ENCODE measurements around the gene MADCAM1. TPM values are rescaled to one million over a fixed set of nuclear protein-coding genes. Genes with fewer than 3 reads are reported as not detected.
"Not testable (repeated sequence)": the region's sequence is repeated elsewhere in the genome, so short reads cannot be mapped to it uniquely, and the experiment has no call there.

The MADCAM1 gene
- total and polyA plus RNA-seq, 9 donors: 0.11 to 0.90 (median 0.42) TPM; not detected in 2

DNA sequence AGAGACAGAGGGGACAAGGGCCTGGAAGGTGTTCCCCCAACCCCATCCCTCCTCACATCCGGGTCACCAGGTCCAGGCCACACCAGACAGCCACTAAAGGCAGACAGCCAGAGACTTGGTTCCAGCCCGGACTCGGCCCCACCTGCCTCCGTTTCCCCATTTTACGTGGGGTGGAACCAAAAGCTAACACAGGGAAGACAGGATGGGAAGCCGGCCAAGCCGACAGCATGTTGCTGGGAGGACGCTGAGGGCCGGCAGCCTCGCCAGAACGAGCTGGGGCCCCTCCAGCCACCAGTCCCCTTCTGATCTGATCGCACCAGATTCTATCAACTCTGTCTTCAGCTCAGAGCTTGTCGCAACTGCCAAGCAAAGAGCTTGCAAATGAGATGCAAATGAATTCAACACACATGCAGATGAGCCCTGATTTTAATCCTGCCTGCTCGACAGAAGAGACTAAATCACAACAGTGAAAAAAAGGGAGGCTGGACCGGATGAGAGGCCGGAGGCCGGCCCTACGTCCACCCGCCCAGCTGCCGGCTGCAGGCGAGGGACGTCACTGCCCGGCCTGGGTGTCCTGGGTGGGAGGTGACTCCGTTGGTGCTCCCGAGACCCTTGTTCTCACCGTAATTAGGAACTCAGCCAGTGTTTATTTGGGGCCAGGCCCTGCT is 17.9 kb upstream of the MADCAM1 start:
- H3K27me3 ChIP-seq: no peaks in the 10 kb centered on the region
- intact Hi-C loops (cut with DNase I): no loop called here
- no peak overlapping the region for H3K4me3 ChIP-seq
- no peak overlapping the region for H3K27ac ChIP-seq
- no peaks in the 10 kb centered on the region for H3K36me3 ChIP-seq
- TF ChIP-seq, protein P1, sequence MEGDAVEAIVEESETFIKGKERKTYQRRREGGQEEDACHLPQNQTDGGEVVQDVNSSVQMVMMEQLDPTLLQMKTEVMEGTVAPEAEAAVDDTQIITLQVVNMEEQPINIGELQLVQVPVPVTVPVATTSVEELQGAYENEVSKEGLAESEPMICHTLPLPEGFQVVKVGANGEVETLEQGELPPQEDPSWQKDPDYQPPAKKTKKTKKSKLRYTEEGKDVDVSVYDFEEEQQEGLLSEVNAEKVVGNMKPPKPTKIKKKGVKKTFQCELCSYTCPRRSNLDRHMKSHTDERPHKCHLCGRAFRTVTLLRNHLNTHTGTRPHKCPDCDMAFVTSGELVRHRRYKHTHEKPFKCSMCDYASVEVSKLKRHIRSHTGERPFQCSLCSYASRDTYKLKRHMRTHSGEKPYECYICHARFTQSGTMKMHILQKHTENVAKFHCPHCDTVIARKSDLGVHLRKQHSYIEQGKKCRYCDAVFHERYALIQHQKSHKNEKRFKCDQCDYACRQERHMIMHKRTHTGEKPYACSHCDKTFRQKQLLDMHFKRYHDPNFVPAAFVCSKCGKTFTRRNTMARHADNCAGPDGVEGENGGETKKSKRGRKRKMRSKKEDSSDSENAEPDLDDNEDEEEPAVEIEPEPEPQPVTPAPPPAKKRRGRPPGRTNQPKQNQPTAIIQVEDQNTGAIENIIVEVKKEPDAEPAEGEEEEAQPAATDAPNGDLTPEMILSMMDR (IDR thresholded peaks at IDR 0.05): no peak
- TF ChIP-seq POLR2A (IDR thresholded peaks at IDR 0.05) (no peak), EP300 (IDR thresholded peaks at IDR 0.05) (no peak)
- H3K9me3 ChIP-seq: no peaks in the 10 kb centered on the region
- WGBS, 3 donors: 57 to 63% (median 59%) methylated on average over 26 of the region's 26 CpGs
- DNase-seq: no peak
- H3K4me1 ChIP-seq (ENCODE audit: insufficient read depth): no peaks in the 10 kb centered on the region

DNA sequence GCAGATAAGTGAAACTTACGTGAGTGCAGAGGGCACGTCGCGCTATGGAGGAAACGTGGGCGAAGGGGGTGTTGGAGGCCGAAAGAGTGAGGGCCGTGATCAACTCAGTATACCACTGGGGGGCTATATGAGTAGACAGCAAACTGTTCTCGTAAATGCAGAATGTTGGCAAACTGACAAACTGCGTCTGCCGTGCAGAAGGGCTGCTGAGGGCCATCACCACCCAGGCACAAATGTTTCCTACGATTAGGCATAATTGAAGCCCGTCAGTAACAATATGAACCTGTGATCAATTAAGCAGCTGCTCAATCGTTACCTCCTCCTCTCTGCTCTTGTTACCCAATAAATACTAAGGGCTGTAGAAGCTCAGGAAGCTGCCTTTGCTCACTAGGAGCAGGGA is 17.3 kb upstream of the MADCAM1 start:
- DNase-seq: no peak
- no peaks in the 10 kb centered on the region for H3K9me3 ChIP-seq
- H3K27ac ChIP-seq: no peak overlapping the region
- H3K4me3 ChIP-seq: no peak overlapping the region
- WGBS, 3 donors: 37 to 50% (median 42%) methylated on average over 14 of the region's 14 CpGs
- H3K4me1 ChIP-seq (ENCODE audit: insufficient read depth): no peaks in the 10 kb centered on the region
- intact Hi-C loops (cut with DNase I): no loop called here
- H3K27me3 ChIP-seq: no peaks in the 10 kb centered on the region
- H3K36me3 ChIP-seq: no peaks in the 10 kb centered on the region
- TF ChIP-seq, protein P1 (IDR thresholded peaks at IDR 0.05): no peak
- TF ChIP-seq EP300 (IDR thresholded peaks at IDR 0.05): no peak
- TF ChIP-seq POLR2A (IDR thresholded peaks at IDR 0.05): no peak

DNA sequence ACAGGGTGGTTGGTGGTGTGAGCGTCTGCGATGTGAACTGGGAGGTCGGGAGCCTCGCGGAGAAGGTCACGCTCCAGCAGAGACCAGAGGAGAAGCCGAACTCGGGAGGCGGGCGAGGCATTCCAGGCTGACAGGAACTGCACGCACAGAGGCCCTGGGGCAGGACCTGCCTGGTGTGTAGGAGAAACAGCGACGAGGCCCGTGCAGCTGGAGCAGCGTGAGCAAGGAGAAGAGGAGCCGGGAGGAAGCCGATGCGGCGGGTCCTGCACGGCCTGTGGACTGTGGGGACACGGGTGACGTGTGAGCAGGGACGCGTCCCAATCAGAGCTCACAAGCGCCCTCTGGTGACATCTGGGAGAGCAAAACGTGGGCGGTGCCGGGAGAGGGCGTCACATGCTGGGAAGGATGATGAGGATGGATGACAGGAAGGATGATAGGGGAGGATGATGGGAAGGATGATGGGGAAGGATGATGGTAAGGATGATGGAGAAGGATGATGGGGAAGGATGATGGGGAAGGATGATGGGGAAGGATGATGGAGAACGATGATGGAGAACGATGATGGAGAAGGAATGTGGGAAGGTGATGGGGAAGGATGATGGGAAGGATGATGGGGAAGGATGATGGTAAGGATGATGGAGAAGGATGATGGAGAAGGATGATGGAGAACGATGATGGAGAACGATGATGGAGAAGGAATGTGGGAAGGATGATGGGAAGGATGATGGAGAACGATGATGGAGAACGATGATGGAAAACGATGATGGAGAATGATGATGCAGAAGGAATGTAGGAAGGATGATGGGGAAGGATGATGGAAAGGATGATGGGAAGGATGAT is 16.1 kb upstream of the MADCAM1 start:
- no peaks in the 10 kb centered on the region for H3K27me3 ChIP-seq
- peak in 4 of 5 donors; percentile 32 to 64 (median 59) for DNase-seq
- intact Hi-C loops (cut with DNase I): no loop called here
- no peaks in the 10 kb centered on the region for H3K36me3 ChIP-seq
- no peaks in the 10 kb centered on the region for H3K9me3 ChIP-seq
- H3K4me3 ChIP-seq: no peak overlapping the region
- no peak overlapping the region for H3K27ac ChIP-seq
- 23 to 37% (median 27%) methylated on average over 36 of the region's 36 CpGs for WGBS, 3 donors
- no peaks in the 10 kb centered on the region for H3K4me1 ChIP-seq (ENCODE audit: insufficient read depth)
- no peak for TF ChIP-seq EP300 (IDR thresholded peaks at IDR 0.05)
- TF ChIP-seq, protein P1 (IDR thresholded peaks at IDR 0.05): no peak
- no peak for TF ChIP-seq POLR2A (IDR thresholded peaks at IDR 0.05)

DNA sequence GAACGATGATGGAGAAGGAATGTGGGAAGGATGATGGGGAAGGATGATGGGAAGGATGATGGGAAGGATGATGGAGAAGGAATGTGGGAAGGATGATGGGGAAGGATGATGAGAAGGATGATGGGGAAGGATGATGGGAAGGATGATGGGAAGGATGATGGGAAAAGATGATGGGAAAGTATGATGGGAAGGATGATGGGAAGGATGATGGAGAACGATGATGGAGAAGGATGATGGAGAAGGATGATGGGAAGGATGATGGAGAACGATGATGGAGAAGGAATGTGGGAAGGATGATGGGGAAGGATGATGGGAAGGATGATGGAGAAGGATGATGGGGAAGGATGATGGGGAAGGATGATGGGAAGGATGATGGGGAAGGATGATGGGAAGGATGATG is 15.2 kb upstream of the MADCAM1 start:
- H3K4me1 ChIP-seq (ENCODE audit: insufficient read depth); H3K9me3 ChIP-seq; DNase-seq; H3K27me3 ChIP-seq; H3K4me3 ChIP-seq; intact Hi-C loops (cut with DNase I); H3K36me3 ChIP-seq; H3K27ac ChIP-seq: not testable (repeated sequence)
- 76 to 92% (median 92%) methylated on average over 3 of the region's 3 CpGs for WGBS, 3 donors

Data from ovary (tissue), 9 donors.